ENCODE data around the gene AOC1.

AOC1 gene

GRCh38 chr7:150852371-150852905 lies at the start of gene AOC1:
AOC1 (plus strand) TSS chr7:150852517; CDS start chr7:150856471, 3,954 bp downstream.
- H3K27ac ChIP-seq: no peak within 1 kb of the TSS
- TF ChIP-seq CTCF (conservative IDR thresholded peaks at IDR 0.05): no peak

- no peak for TF ChIP-seq CTCF (conservative IDR thresholded peaks at IDR 0.05)
- H3K27ac ChIP-seq: no peak overlapping the region
Measured at GRCh38 chr7:150803161-150803860, 49.0 kb upstream of the AOC1 start.

GRCh38 chr7:150804802-150805201 lies 47.5 kb upstream of the AOC1 start:
- H3K27ac ChIP-seq: no peak overlapping the region
- no peak for TF ChIP-seq CTCF (conservative IDR thresholded peaks at IDR 0.05)

- no peak for TF ChIP-seq CTCF (conservative IDR thresholded peaks at IDR 0.05)
Measured at GRCh38 chr7:150805864-150806263, 46.5 kb upstream of the AOC1 start.

GRCh38 chr7:150806454-150806853 lies 45.9 kb upstream of the AOC1 start:
- H3K27ac ChIP-seq: no peak overlapping the region
- TF ChIP-seq CTCF (conservative IDR thresholded peaks at IDR 0.05): no peak

More at GRCh38 chr7:150805864-150806263, 46.5 kb upstream of the AOC1 start:
- no peak overlapping the region for H3K27ac ChIP-seq

- TF ChIP-seq CTCF (conservative IDR thresholded peaks at IDR 0.05): no peak
- H3K27ac ChIP-seq: no peak overlapping the region
Measured at GRCh38 chr7:150806863-150807262, 45.5 kb upstream of the AOC1 start.

GRCh38 chr7:150807616-150808438 lies 44.5 kb upstream of the AOC1 start:
- peak overlapping the region; percentile 59 for H3K27ac ChIP-seq
